WTC11 (cell line): ENCODE results near the gene CDH22. TPM values are rescaled to one million over a fixed set of nuclear protein-coding genes. Genes with fewer than 3 reads are reported as not detected.

Experiments
- ATAC-seq: fragments of 200-7000 bp; cut with Tn5 transposase; 2 replicates; pipeline ENCODE4 v1.10.0; 2021; ENCODE audit warnings: mild to moderate bottlenecking, moderate library complexity
- CTCF ChIA-PET: fragments of 300-600 bp; sonication (Branson Sonifier 250); formaldehyde crosslinking; loops from one replicate; lab custom pipeline; 2021; ENCODE audit warnings: antibody characterized with exemption; lab: Charles Lee
- POLR2A ChIA-PET: fragments of 350-600 bp; sonication (Branson Sonifier 250); formaldehyde crosslinking; loops from one replicate; lab custom pipeline; 2021; ENCODE audit warnings: antibody characterized with exemption; lab: Charles Lee
- DNase-seq: peaks from one replicate; pipeline ENCODE4 v3.0.0; 2021; ENCODE audit warnings: low spot score
- H3K27ac Mint-ChIP-seq: 2 replicates; pipeline ENCODE4 v1.8.0; 2021; ENCODE audit warnings: mixed read lengths
- H3K27me3 Mint-ChIP-seq: 2 replicates; pipeline ENCODE4 v1.8.0; 2021; ENCODE audit warnings: low read depth, mild to moderate bottlenecking, moderate library complexity, mixed read lengths
- H3K36me3 Mint-ChIP-seq: 2 replicates; pipeline ENCODE4 v1.8.0; 2021; ENCODE audit warnings: mixed read lengths
- H3K4me1 Mint-ChIP-seq: 2 replicates; pipeline ENCODE4 v1.8.0; 2022; ENCODE audit warnings: mixed read lengths
- H3K4me3 Mint-ChIP-seq: 2 replicates; pipeline ENCODE4 v1.8.0; 2021; ENCODE audit warnings: mild to moderate bottlenecking, moderate library complexity, mixed read lengths
- H3K9me3 Mint-ChIP-seq: 2 replicates; pipeline ENCODE4 v1.8.0; 2021; ENCODE audit warnings: mixed read lengths
- AR ChIP-seq: fragments of 250-450 bp; sonication (Bioruptor Pico); IDR thresholded peaks from 2 replicates; pipeline ENCODE4 v1.9.0; 2021; ENCODE audit warnings: mild to moderate bottlenecking
- ATF2 ChIP-seq: sonication (generic); formaldehyde crosslinking; IDR thresholded peaks from 2 replicates; pipeline ENCODE4 v1.8.1; 2022; ENCODE audit warnings: low read depth, missing genetic modification reagents, borderline replicate concordance
- CDX4 ChIP-seq: fragments of 250-450 bp; sonication (Bioruptor Pico); IDR thresholded peaks from 2 replicates; pipeline ENCODE4 v1.9.0; 2021; ENCODE audit warnings: moderate library complexity, mild to moderate bottlenecking, inconsistent platforms, borderline replicate concordance
- CREB1 ChIP-seq: sonication (generic); formaldehyde crosslinking; IDR thresholded peaks from 2 replicates; pipeline ENCODE4 v1.8.0; 2023; ENCODE audit warnings: mild to moderate bottlenecking, missing genetic modification reagents
- FOXP1 ChIP-seq: sonication (generic); formaldehyde crosslinking; IDR thresholded peaks from 2 replicates; pipeline ENCODE4 v1.8.0; 2022; ENCODE audit warnings: missing genetic modification reagents, mild to moderate bottlenecking, moderate library complexity, borderline replicate concordance
- FOXP4 ChIP-seq: sonication (generic); formaldehyde crosslinking; IDR thresholded peaks from 2 replicates; pipeline ENCODE4 v1.8.0; 2022; ENCODE audit warnings: mild to moderate bottlenecking, missing genetic modification reagents
- IRF1 ChIP-seq: sonication (generic); formaldehyde crosslinking; IDR thresholded peaks from 2 replicates; pipeline ENCODE4 v1.8.0; 2023; ENCODE audit warnings: missing genetic modification reagents
- IRF2 ChIP-seq: sonication (generic); formaldehyde crosslinking; IDR thresholded peaks from 2 replicates; pipeline ENCODE4 v1.8.0; 2022; ENCODE audit warnings: low read depth, missing genetic modification reagents, borderline replicate concordance
- KAT7 ChIP-seq: sonication (generic); formaldehyde crosslinking; IDR thresholded peaks from 2 replicates; pipeline ENCODE4 v1.8.1; 2023; ENCODE audit warnings: missing genetic modification reagents, mild to moderate bottlenecking, borderline replicate concordance
- NFE2L1 ChIP-seq: sonication (generic); formaldehyde crosslinking; IDR thresholded peaks from 2 replicates; pipeline ENCODE4 v1.8.1; 2023; ENCODE audit warnings: missing genetic modification reagents
- NFYB ChIP-seq: sonication (generic); formaldehyde crosslinking; conservative IDR thresholded peaks from 2 replicates; pipeline ENCODE4 v1.8.0; 2022; ENCODE audit warnings: low read depth, missing genetic modification reagents
- OVOL2 ChIP-seq: fragments of 250-450 bp; sonication (Bioruptor Pico); IDR thresholded peaks from 2 replicates; pipeline ENCODE4 v1.9.0; 2021; ENCODE audit warnings: mild to moderate bottlenecking, borderline replicate concordance
- PRRX2 ChIP-seq: fragments of 250-450 bp; sonication (Bioruptor Pico); IDR thresholded peaks from 2 replicates; pipeline ENCODE4 v1.8.0; 2021; ENCODE audit warnings: mild to moderate bottlenecking
- TEAD1 ChIP-seq: sonication (generic); formaldehyde crosslinking; IDR thresholded peaks from 2 replicates; pipeline ENCODE4 v1.8.0; 2022; ENCODE audit warnings: mild to moderate bottlenecking, missing genetic modification reagents
- TP53 ChIP-seq: sonication (generic); formaldehyde crosslinking; IDR thresholded peaks from 2 replicates; pipeline ENCODE4 v1.8.1; 2023; ENCODE audit warnings: mild to moderate bottlenecking, missing genetic modification reagents
- USF1 ChIP-seq: sonication (generic); formaldehyde crosslinking; IDR thresholded peaks from 2 replicates; pipeline ENCODE4 v1.8.0; 2022; ENCODE audit warnings: mild to moderate bottlenecking, missing genetic modification reagents
- ZMAT4 ChIP-seq: fragments of 250-450 bp; sonication (Bioruptor Pico); IDR thresholded peaks from 2 replicates; pipeline ENCODE4 v1.9.0; 2021; ENCODE audit warnings: mild to moderate bottlenecking
- ZNF232 ChIP-seq: sonication (generic); formaldehyde crosslinking; IDR thresholded peaks from 2 replicates; pipeline ENCODE4 v1.8.0; 2022; ENCODE audit warnings: mild to moderate bottlenecking, missing genetic modification reagents
- ZNF317 ChIP-seq: sonication (generic); formaldehyde crosslinking; IDR thresholded peaks from 2 replicates; pipeline ENCODE4 v1.8.1; 2023; ENCODE audit warnings: low read depth, mild to moderate bottlenecking, moderate library complexity, missing genetic modification reagents, borderline replicate concordance
- ZNF416 ChIP-seq: fragments of 250-450 bp; sonication (Bioruptor Pico); IDR thresholded peaks from 2 replicates; pipeline ENCODE4 v1.9.0; 2021; ENCODE audit warnings: mild to moderate bottlenecking, inconsistent platforms
- ZNF425 ChIP-seq: fragments of 250-450 bp; sonication (Bioruptor Pico); conservative IDR thresholded peaks from 2 replicates; pipeline ENCODE4 v1.9.0; 2021; ENCODE audit warnings: mild to moderate bottlenecking
- ZNF671 ChIP-seq: fragments of 250-450 bp; sonication (Bioruptor Pico); IDR thresholded peaks from 2 replicates; pipeline ENCODE4 v1.8.0; 2021; ENCODE audit warnings: mild to moderate bottlenecking
- total RNA-seq: library from RNA; stranded (reverse); gene quantifications from 3 replicates; pipeline ENCODE4 v1.2.3, GENCODE V29; 2021

CDH22 gene
- total RNA-seq, 1 experiment from 2014 or later: 0.13 TPM

- TF ChIP-seq ZNF425 (CRISPR knock-in tag): no peak
- no peak for TF ChIP-seq CREB1 (CRISPR knock-in tag)
- TF ChIP-seq ZNF232: no peak
- no peak for TF ChIP-seq FOXP1 (CRISPR knock-in tag)
- TF ChIP-seq ZNF671 (CRISPR knock-in tag): no peak
These were observed 9.4 kb upstream of the CDH22 start (continued) for GRCh38 chr20:46317685-46318177.

GRCh38 chr20:46316984-46317684 is 8.8 kb upstream of the CDH22 start:
- CTCF ChIA-PET: interaction anchor here (0.8 to 4.1 kb wide), 5 partner anchors 9 to 188 kb away, joined by 3 to 18 read pairs (median 6); no protein-coding TSS in a partner anchor
- H3K4me1 Mint-ChIP-seq: peaks cover 3% of the 10 kb centered on the region
- peaks cover 38% of the 10 kb centered on the region for H3K27me3 Mint-ChIP-seq
- H3K4me3 Mint-ChIP-seq: no peak overlapping the region
- TF ChIP-seq IRF1 (CRISPR knock-in tag) (no peak), ZMAT4 (CRISPR knock-in tag) (no peak), PRRX2 (CRISPR knock-in tag) (no peak), ZNF317 (CRISPR knock-in tag) (no peak), USF1 (no peak), FOXP4 (CRISPR knock-in tag) (no peak), ZNF416 (CRISPR knock-in tag) (no peak)
- TF ChIP-seq, all 79 proteins: peak for 0
- no peak for ATAC-seq
- POLR2A ChIA-PET: no interaction called here
- DNase-seq: no peak
- Mint-ChIP-seq H3K36me3 (no peaks in the 10 kb centered on the region), H3K9me3 (no peaks in the 10 kb centered on the region), H3K27ac (no peak overlapping the region)

GRCh38 chr20:46315311-46315710 is 7.0 kb upstream of the CDH22 start:
- H3K9me3 Mint-ChIP-seq: no peaks in the 10 kb centered on the region
- peaks cover 7% of the 10 kb centered on the region for H3K4me1 Mint-ChIP-seq
- POLR2A ChIA-PET: no interaction called here
- H3K27me3 Mint-ChIP-seq: peaks cover 56% of the 10 kb centered on the region
- DNase-seq: no peak
- CTCF ChIA-PET: interaction anchor here (0.6 to 4.8 kb wide), 4 partner anchors 9 to 185 kb away, joined by 3 to 54 read pairs (median 4); no protein-coding TSS in a partner anchor
- no peak overlapping the region for H3K4me3 Mint-ChIP-seq
- H3K27ac Mint-ChIP-seq: no peak overlapping the region; the same call in 1 of the 2 replicates
- ATAC-seq: no peak
- H3K36me3 Mint-ChIP-seq: no peaks in the 10 kb centered on the region
- no peak for TF ChIP-seq OVOL2
- TF ChIP-seq NFYB: no peak
- no peak for TF ChIP-seq TEAD1
- no peak for TF ChIP-seq ATF2 (CRISPR knock-in tag)
- TF ChIP-seq NFE2L1 (CRISPR knock-in tag): no peak
- no peak for TF ChIP-seq CDX4
- no peak for TF ChIP-seq KAT7 (CRISPR knock-in tag)
- TF ChIP-seq TP53 (CRISPR knock-in tag): no peak
- no peak for TF ChIP-seq ZNF317 (CRISPR knock-in tag)
- no peak for TF ChIP-seq IRF2
- no peak for TF ChIP-seq AR (CRISPR knock-in tag)
